Measurements from ENCODE around the gene JAK3. TPM values are rescaled to one million over a fixed set of nuclear protein-coding genes. Genes with fewer than 3 reads are reported as not detected.
A peak's percentile ranks its signal among the peaks of the same experiment; 100 is the strongest.

Gene JAK3
- total and polyA plus RNA-seq, 7 donors, result 0.46 to 22.0 (median 1.4) TPM

DNA sequence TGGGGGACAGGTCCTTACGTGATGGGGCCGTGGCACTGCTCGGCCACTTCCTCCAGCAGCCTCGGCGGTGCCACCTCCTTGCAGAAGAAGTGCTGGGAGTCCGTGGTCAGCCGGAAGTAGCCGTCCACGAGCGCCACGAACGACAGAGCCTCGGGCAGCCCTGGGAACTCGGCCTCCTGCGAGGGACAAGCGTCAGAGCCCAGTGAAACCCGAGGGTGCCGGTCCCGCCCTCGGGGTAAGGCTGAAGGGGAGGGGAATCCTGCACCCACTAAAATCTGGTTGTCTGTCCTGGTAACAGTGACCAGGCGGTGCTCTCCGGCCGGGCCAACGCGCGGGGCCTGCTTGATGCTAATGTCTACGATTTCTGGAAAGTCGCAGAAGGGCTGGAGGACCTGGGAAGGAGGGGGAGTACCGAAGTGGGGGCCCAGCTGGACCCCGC, 6.4 kb downstream of the JAK3 start:
- intact Hi-C loops (cut with DNase I), result no loop called here
- no peaks in the 10 kb centered on the region for H3K9me3 ChIP-seq
- 19 to 60% methylated on average over 30 of the region's 30 CpGs for WGBS, 2 donors
- no peak for TF ChIP-seq EP300 (IDR thresholded peaks at IDR 0.05)
- TF ChIP-seq, protein P1, sequence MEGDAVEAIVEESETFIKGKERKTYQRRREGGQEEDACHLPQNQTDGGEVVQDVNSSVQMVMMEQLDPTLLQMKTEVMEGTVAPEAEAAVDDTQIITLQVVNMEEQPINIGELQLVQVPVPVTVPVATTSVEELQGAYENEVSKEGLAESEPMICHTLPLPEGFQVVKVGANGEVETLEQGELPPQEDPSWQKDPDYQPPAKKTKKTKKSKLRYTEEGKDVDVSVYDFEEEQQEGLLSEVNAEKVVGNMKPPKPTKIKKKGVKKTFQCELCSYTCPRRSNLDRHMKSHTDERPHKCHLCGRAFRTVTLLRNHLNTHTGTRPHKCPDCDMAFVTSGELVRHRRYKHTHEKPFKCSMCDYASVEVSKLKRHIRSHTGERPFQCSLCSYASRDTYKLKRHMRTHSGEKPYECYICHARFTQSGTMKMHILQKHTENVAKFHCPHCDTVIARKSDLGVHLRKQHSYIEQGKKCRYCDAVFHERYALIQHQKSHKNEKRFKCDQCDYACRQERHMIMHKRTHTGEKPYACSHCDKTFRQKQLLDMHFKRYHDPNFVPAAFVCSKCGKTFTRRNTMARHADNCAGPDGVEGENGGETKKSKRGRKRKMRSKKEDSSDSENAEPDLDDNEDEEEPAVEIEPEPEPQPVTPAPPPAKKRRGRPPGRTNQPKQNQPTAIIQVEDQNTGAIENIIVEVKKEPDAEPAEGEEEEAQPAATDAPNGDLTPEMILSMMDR (IDR thresholded peaks at IDR 0.05), result no peak
- TF ChIP-seq POLR2AphosphoS5 (IDR thresholded peaks at IDR 0.05), result no peak
- TF ChIP-seq POLR2A (IDR thresholded peaks at IDR 0.05), result no peak
- peaks cover 0 to 18% (median 12%) of the 10 kb centered on the region in 4 donors for H3K4me1 ChIP-seq
- peak overlapping the region in 2 of 4 donors; percentile 27 to 33 for H3K4me3 ChIP-seq
- DNase-seq, result no peak
- no peaks in the 10 kb centered on the region for H3K36me3 ChIP-seq
- H3K27ac ChIP-seq, result no peak overlapping the region
- H3K27me3 ChIP-seq, result peaks cover 5 to 61% (median 49%) of the 10 kb centered on the region in 3 donors

DNA sequence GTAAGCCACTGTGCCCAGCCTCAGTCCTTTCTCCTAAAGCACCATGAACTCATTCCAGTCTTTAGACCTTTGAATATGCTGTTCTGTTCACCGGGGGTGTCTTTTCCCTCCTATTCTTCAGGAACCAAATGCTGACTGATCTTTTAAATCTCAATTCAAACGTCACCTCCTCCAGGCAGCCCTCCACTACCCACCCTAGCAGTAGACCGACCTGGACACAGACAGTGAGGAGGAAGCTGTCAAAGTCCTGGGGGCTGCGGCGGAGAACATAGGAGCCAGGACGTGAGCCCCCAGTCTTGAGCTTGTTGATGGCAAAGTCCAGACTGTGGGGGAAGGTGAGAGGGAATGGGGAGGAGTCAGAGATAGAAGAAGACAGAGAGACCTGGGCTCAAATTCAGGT, 7.8 kb downstream of the JAK3 start:
- Histone ChIP-seq H3K4me3 (no peak overlapping the region), H3K4me1 (peaks cover 0 to 18% (median 12%) of the 10 kb centered on the region in 4 donors), H3K27ac (no peak overlapping the region), H3K27me3 (peaks cover 5 to 49% (median 46%) of the 10 kb centered on the region in 3 donors), H3K9me3 (no peaks in the 10 kb centered on the region), H3K36me3 (no peaks in the 10 kb centered on the region)
- intact Hi-C loops (cut with DNase I), result no loop called here
- 66 to 88% methylated on average over 6 of the region's 6 CpGs for WGBS, 2 donors
- no peak for DNase-seq
- TF ChIP-seq, protein P1 (IDR thresholded peaks at IDR 0.05), result no peak
- TF ChIP-seq EP300 (IDR thresholded peaks at IDR 0.05) (no peak), POLR2AphosphoS5 (IDR thresholded peaks at IDR 0.05) (no peak), POLR2A (IDR thresholded peaks at IDR 0.05) (no peak)

DNA sequence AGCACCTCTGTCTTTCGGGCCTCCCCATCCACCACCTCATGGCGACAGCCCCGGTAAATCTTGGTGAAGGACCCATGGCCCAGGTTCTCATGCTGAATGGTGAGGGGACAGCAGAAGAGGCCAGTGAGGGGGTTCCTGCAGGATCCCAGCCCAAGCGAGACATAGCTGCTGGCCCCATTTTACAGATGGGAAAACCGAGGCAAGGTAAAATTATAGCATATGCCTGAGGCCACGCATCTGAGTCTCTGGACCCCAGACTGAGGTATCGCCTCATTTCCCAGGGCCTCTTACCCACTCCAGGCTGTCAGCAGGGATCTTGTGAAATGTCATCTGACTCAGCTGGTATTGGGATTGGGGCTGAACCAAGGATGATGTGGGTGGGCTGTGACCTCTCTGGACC, 9.8 kb downstream of the JAK3 start:
- TF ChIP-seq, protein P1 (IDR thresholded peaks at IDR 0.05), result no peak
- Histone ChIP-seq H3K27me3 (peaks cover 5 to 42% (median 34%) of the 10 kb centered on the region in 3 donors), H3K27ac (no peak overlapping the region), H3K4me1 (peaks cover 0 to 18% (median 12%) of the 10 kb centered on the region in 4 donors), H3K36me3 (no peaks in the 10 kb centered on the region), H3K9me3 (no peaks in the 10 kb centered on the region), H3K4me3 (no peak overlapping the region)
- no peak for DNase-seq
- WGBS, 2 donors, result 92 to 96% methylated on average over 7 of the region's 7 CpGs
- intact Hi-C loops (cut with DNase I), result no loop called here

DNA sequence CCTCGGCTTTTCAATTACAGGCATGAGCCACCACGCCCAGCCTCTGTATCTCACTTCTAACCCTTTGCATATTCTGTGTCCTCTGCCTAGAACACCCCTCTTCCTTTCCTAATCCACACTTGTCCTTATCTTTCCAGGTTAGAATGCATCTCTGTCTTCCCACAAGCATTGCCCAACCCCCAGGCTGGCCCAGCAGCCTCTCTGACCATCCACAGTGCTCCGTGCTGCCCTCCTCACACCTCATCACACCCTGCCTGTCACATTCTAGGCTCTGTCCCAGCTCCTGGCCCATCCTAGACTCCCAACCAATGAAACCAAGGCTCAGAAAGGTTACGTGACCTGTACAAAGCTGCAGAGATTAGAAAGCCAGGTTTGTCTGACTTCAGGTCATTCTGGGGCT, 11.3 kb downstream of the JAK3 start:
- Histone ChIP-seq H3K4me1 (peaks cover 0 to 6% (median 3%) of the 10 kb centered on the region in 4 donors), H3K27me3 (peaks cover 8 to 42% (median 34%) of the 10 kb centered on the region in 3 donors), H3K36me3 (no peaks in the 10 kb centered on the region), H3K4me3 (no peak overlapping the region), H3K9me3 (no peaks in the 10 kb centered on the region), H3K27ac (no peak overlapping the region)
- intact Hi-C loops (cut with DNase I), result no loop called here
- WGBS, 2 donors, result 36 to 76% methylated on average over 4 of the region's 4 CpGs
- no peak for DNase-seq
- TF ChIP-seq EP300 (IDR thresholded peaks at IDR 0.05) (no peak), POLR2AphosphoS5 (IDR thresholded peaks at IDR 0.05) (no peak), POLR2A (IDR thresholded peaks at IDR 0.05) (no peak)
- TF ChIP-seq, protein P1 (IDR thresholded peaks at IDR 0.05), result no peak
